HepG2 (cell line): ENCODE data around the gene TMEM47.

ENCODE experiments used
- BHLHE40 ChIP-seq: IDR thresholded peaks from 2 replicates; pipeline ENCODE4 v1.6.1; 2011; ENCODE audit warnings: low read length, improper control_type of control experiment
- IRX3 ChIP-seq: sonication (generic); formaldehyde crosslinking; IDR thresholded peaks from 2 replicates; pipeline ENCODE4 v1.8.1; 2023; ENCODE audit warnings: mild to moderate bottlenecking, low read depth, missing genetic modification reagents, borderline replicate concordance
- ISX ChIP-seq: sonication (generic); formaldehyde crosslinking; conservative IDR thresholded peaks from 2 replicates; pipeline ENCODE4 v1.5.0; 2020; ENCODE audit warnings: missing genetic modification reagents
- JUND ChIP-seq: sonication (generic); formaldehyde crosslinking; IDR thresholded peaks from 2 replicates; pipeline ENCODE4 v1.8.0; 2022; ENCODE audit warnings: mild to moderate bottlenecking, missing genetic modification reagents
- MAFK ChIP-seq, 2 experiments: IDR thresholded peaks in 1 of 2; conservative IDR thresholded peaks in 1 of 2; 2 replicates each; pipeline ENCODE4 v1.6.1; 2011; ENCODE audit warnings: improper control_type of control experiment in 2 of 2, low read length in 2 of 2
- PATZ1 ChIP-seq: sonication (generic); formaldehyde crosslinking; IDR thresholded peaks from 2 replicates; pipeline ENCODE4 v1.4.0; 2020; ENCODE audit warnings: missing genetic modification reagents
- SIN3A ChIP-seq: IDR thresholded peaks from 2 replicates; pipeline ENCODE4 v1.6.1; 2011; ENCODE audit warnings: low read depth, mild to moderate bottlenecking, control low read depth, low read length, borderline replicate concordance
- SMAD1 ChIP-seq: sonication (generic); formaldehyde crosslinking; IDR thresholded peaks from 2 replicates; pipeline ENCODE4 v1.4.0; 2020; ENCODE audit warnings: missing genetic modification reagents, low read depth, mild to moderate bottlenecking, borderline replicate concordance
- ZC3H13 ChIP-seq: sonication (generic); formaldehyde crosslinking; IDR thresholded peaks from 2 replicates; pipeline ENCODE4 v1.8.1; 2023; ENCODE audit warnings: mild to moderate bottlenecking, missing genetic modification reagents, moderate library complexity
- ZNF263 ChIP-seq: sonication (generic); formaldehyde crosslinking; IDR thresholded peaks from 2 replicates; pipeline ENCODE4 v1.4.0; 2020; ENCODE audit warnings: missing genetic modification reagents
- TF ChIP-seq, protein P1 (sequence below): sonication (generic); formaldehyde crosslinking; IDR thresholded peaks from 2 replicates; pipeline ENCODE4 v1.5.0; 2020; ENCODE audit warnings: mild to moderate bottlenecking, missing genetic modification reagents, moderate library complexity
- TF ChIP-seq, protein P2 (sequence below): sonication (generic); formaldehyde crosslinking; IDR thresholded peaks from 2 replicates; pipeline ENCODE4 v1.4.0; 2020; ENCODE audit warnings: missing genetic modification reagents

DNA sequence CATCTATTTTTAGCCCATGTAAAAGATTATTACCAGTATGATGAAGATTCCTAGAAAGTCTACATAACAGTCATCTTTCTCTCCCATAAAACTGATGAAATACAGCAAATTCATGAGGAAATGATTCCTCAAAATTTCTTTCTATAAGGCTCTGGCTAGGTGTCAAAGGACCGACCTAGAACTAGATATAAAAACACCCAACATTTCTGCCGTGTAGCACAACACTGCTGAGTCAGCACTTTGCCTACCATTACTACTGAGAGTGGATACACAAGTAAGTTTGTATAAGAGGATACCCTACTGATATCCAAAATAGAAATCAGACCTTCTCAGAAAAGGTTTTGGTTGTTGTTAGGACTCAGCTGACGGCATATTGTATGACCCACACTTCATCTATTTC, 24.7 kb downstream of the TMEM47 start:
- TF ChIP-seq BHLHE40 (no peak), IRX3 (no peak), SMAD1 (CRISPR knock-in tag) (no peak), MAFK (conservative IDR thresholded peaks at IDR 0.05 in 1 of 2, IDR thresholded peaks at IDR 0.05 in 1 of 2; ENCODE audit: low read length in 2 of 2) (peak; percentile 92 to 97), SIN3A (no peak), ZNF263 (CRISPR knock-in tag) (no peak), JUND (no peak), PATZ1 (CRISPR knock-in tag) (no peak), ISX (no peak), ZC3H13 (no peak)
- TF ChIP-seq, protein P1, sequence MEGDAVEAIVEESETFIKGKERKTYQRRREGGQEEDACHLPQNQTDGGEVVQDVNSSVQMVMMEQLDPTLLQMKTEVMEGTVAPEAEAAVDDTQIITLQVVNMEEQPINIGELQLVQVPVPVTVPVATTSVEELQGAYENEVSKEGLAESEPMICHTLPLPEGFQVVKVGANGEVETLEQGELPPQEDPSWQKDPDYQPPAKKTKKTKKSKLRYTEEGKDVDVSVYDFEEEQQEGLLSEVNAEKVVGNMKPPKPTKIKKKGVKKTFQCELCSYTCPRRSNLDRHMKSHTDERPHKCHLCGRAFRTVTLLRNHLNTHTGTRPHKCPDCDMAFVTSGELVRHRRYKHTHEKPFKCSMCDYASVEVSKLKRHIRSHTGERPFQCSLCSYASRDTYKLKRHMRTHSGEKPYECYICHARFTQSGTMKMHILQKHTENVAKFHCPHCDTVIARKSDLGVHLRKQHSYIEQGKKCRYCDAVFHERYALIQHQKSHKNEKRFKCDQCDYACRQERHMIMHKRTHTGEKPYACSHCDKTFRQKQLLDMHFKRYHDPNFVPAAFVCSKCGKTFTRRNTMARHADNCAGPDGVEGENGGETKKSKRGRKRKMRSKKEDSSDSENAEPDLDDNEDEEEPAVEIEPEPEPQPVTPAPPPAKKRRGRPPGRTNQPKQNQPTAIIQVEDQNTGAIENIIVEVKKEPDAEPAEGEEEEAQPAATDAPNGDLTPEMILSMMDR, result no peak
- TF ChIP-seq, protein P2, sequence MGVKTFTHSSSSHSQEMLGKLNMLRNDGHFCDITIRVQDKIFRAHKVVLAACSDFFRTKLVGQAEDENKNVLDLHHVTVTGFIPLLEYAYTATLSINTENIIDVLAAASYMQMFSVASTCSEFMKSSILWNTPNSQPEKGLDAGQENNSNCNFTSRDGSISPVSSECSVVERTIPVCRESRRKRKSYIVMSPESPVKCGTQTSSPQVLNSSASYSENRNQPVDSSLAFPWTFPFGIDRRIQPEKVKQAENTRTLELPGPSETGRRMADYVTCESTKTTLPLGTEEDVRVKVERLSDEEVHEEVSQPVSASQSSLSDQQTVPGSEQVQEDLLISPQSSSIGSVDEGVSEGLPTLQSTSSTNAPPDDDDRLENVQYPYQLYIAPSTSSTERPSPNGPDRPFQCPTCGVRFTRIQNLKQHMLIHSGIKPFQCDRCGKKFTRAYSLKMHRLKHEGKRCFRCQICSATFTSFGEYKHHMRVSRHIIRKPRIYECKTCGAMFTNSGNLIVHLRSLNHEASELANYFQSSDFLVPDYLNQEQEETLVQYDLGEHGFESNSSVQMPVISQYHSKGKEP, result no peak
